Suprapubic skin (tissue), 4 donors: Measurements from ENCODE around the gene ARHGEF11.

Source experiments
- CTCF ChIP-seq, 2 donors: fragments of 200-600 bp in 1 of 2; fragments of 450-650 bp in 1 of 2; sonication (generic) in 1 of 2; IDR thresholded peaks; one replicate each; pipeline ENCODE4 v1.5.1; 2016 to 2019; ENCODE audit warnings: antibody characterized with exemption in 2 of 2, mild to moderate bottlenecking in 1 of 2, moderate library complexity in 1 of 2
- EP300 ChIP-seq: sonication (generic); formaldehyde crosslinking; IDR thresholded peaks from one replicate; pipeline ENCODE4 v1.6.1; 2017; ENCODE audit warnings: antibody characterized with exemption
- POLR2A ChIP-seq, 2 donors: fragments of 450-650 bp; IDR thresholded peaks; one replicate each; pipeline ENCODE4 v1.6.1; 2017; ENCODE audit warnings: antibody characterized with exemption in 2 of 2, mild to moderate bottlenecking in 2 of 2, moderate library complexity in 2 of 2
- POLR2AphosphoS5 ChIP-seq, 3 donors: sonication (generic); formaldehyde crosslinking; IDR thresholded peaks; one replicate each; pipeline ENCODE4 v1.6.1; 2017; ENCODE audit warnings: antibody characterized with exemption in 3 of 3

- TF ChIP-seq CTCF (IDR thresholded peaks at IDR 0.05), result no peak
- TF ChIP-seq POLR2AphosphoS5 (IDR thresholded peaks at IDR 0.05), result no peak
- no peak for TF ChIP-seq EP300
- no peak for TF ChIP-seq POLR2A (IDR thresholded peaks at IDR 0.05)
These were observed 89.2 kb downstream of the ARHGEF11 start for GRCh38 chr1:156956333-156956732.
